Ammon's horn (tissue), 1 donor: ENCODE measurements around the gene LRR1.
"Not testable (repeated sequence)": the region's sequence is repeated elsewhere in the genome, so short reads cannot be mapped to it uniquely, and the experiment has no call there.

Experiments
- DNase-seq: peaks from one replicate; pipeline ENCODE4 v3.0.0-alpha.2; 2016; ENCODE audit warnings: low spot score

Gene LRR1

GRCh38 chr14:49598485-49599300, at the start of gene LRR1:
Gene LRR1, plus strand, starts transcription at chr14:49598940. Its CDS starts 81 bp downstream, at chr14:49599021.
- DNase-seq: peak; percentile 84

- no peak for DNase-seq
Measured at GRCh38 chr14:49549446-49549845, 49.3 kb upstream of the LRR1 start.

GRCh38 chr14:49549881-49550280, 48.9 kb upstream of the LRR1 start:
- no peak for DNase-seq

GRCh38 chr14:49550286-49551184, 48.2 kb upstream of the LRR1 start:
- no peak for DNase-seq

- DNase-seq: no peak
Measured at GRCh38 chr14:49551569-49551968, 47.2 kb upstream of the LRR1 start.

- DNase-seq: no peak
Measured at GRCh38 chr14:49553106-49553505, 45.6 kb upstream of the LRR1 start.

GRCh38 chr14:49553892-49554291, 44.8 kb upstream of the LRR1 start:
- DNase-seq: no peak

GRCh38 chr14:49559979-49560768, 38.6 kb upstream of the LRR1 start:
- DNase-seq: no peak

- DNase-seq: no peak
Measured at GRCh38 chr14:49566714-49567113, 32.0 kb upstream of the LRR1 start.

- no peak for DNase-seq
Measured at GRCh38 chr14:49569281-49569680, 29.5 kb upstream of the LRR1 start.

- DNase-seq: no peak
Measured at GRCh38 chr14:49574038-49574437, 24.7 kb upstream of the LRR1 start.

GRCh38 chr14:49578141-49578540, 20.6 kb upstream of the LRR1 start:
- DNase-seq: no peak

- no peak for DNase-seq
Measured at GRCh38 chr14:49579841-49580240, 18.9 kb upstream of the LRR1 start.

- DNase-seq: no peak
Measured at GRCh38 chr14:49581209-49582112, 17.3 kb upstream of the LRR1 start.

- DNase-seq: no peak
Measured at GRCh38 chr14:49582113-49582977, 16.4 kb upstream of the LRR1 start.

GRCh38 chr14:49583629-49584028, 15.1 kb upstream of the LRR1 start:
- no peak for DNase-seq

GRCh38 chr14:49584058-49584457, 14.7 kb upstream of the LRR1 start:
- no peak for DNase-seq

GRCh38 chr14:49584981-49585640, 13.6 kb upstream of the LRR1 start:
- not testable (repeated sequence) for DNase-seq
